ES-I3 (cell line): ENCODE results near the gene NAXD.
"Not testable (repeated sequence)": the region's sequence is repeated elsewhere in the genome, so short reads cannot be mapped to it uniquely, and the experiment has no call there.

ENCODE experiments used
- H3K36me3 ChIP-seq: 2 replicates; pipeline ENCODE4 v1.6.1; 2013; ENCODE audit warnings: mild to moderate bottlenecking, low read length, control low read depth, moderate library complexity; ENCODE audit not compliant: insufficient read depth
- H3K4me1 ChIP-seq: 2 replicates; pipeline ENCODE4 v1.6.1; 2013; ENCODE audit warnings: mild to moderate bottlenecking, control low read depth, low read length; ENCODE audit not compliant: insufficient read depth
- H3K9ac ChIP-seq: 2 replicates; pipeline ENCODE4 v1.6.1; 2013; ENCODE audit warnings: low read depth, mild to moderate bottlenecking, low read length, moderate library complexity
- H3K9me3 ChIP-seq: 2 replicates; pipeline ENCODE4 v1.6.1; 2013; ENCODE audit warnings: mild to moderate bottlenecking, low read length, moderate library complexity; ENCODE audit not compliant: control insufficient read depth, insufficient read depth

The NAXD gene

GRCh38 chr13:110664673-110665072 lies 49.3 kb downstream of the NAXD start:
- Histone ChIP-seq H3K9ac (no peak overlapping the region), H3K4me1 (no peaks in the 10 kb centered on the region), H3K9me3 (peaks cover 9% of the 10 kb centered on the region), H3K36me3 (peaks cover 28% of the 10 kb centered on the region)

- Histone ChIP-seq H3K4me1 (no peaks in the 10 kb centered on the region), H3K9ac (no peak overlapping the region), H3K9me3 (peaks cover 9% of the 10 kb centered on the region), H3K36me3 (peaks cover 28% of the 10 kb centered on the region)
These were observed 50.3 kb downstream of the NAXD start for GRCh38 chr13:110665491-110666254.

- H3K36me3 ChIP-seq, result peaks cover 27% of the 10 kb centered on the region
- no peaks in the 10 kb centered on the region for H3K4me1 ChIP-seq
- no peak overlapping the region for H3K9ac ChIP-seq
- peaks cover 6% of the 10 kb centered on the region; the same call in 1 of the 2 replicates for H3K9me3 ChIP-seq
These were observed 50.8 kb downstream of the NAXD start for GRCh38 chr13:110666255-110666533.

- Histone ChIP-seq H3K4me1 (no peaks in the 10 kb centered on the region), H3K9ac (no peak overlapping the region), H3K36me3 (peaks cover 14% of the 10 kb centered on the region; the same call in 1 of the 2 replicates), H3K9me3 (peaks cover 6% of the 10 kb centered on the region; the same call in 1 of the 2 replicates)
These were observed 53.7 kb downstream of the NAXD start for GRCh38 chr13:110669036-110669435.

- not testable (repeated sequence) for H3K9ac ChIP-seq, H3K9me3 ChIP-seq, H3K4me1 ChIP-seq
- peaks cover 11% of the 10 kb centered on the region; the same call in 1 of the 2 replicates for H3K36me3 ChIP-seq
These were observed 54.5 kb downstream of the NAXD start for GRCh38 chr13:110669814-110670213.

GRCh38 chr13:110676595-110677587 lies 61.5 kb downstream of the NAXD start:
- Histone ChIP-seq H3K9me3 (no peaks in the 10 kb centered on the region), H3K36me3 (peaks cover 6% of the 10 kb centered on the region)

GRCh38 chr13:110677731-110678545 lies 62.6 kb downstream of the NAXD start:
- Histone ChIP-seq H3K9me3 (no peaks in the 10 kb centered on the region), H3K4me1 (no peaks in the 10 kb centered on the region), H3K36me3 (peaks cover 6% of the 10 kb centered on the region), H3K9ac (no peak overlapping the region)

More at GRCh38 chr13:110676595-110677587, 61.5 kb downstream of the NAXD start:
- no peak overlapping the region for H3K9ac ChIP-seq
- no peaks in the 10 kb centered on the region for H3K4me1 ChIP-seq

GRCh38 chr13:110680852-110681251 lies 65.5 kb downstream of the NAXD start:
- Histone ChIP-seq H3K9ac (no peak overlapping the region), H3K36me3 (peaks cover 6% of the 10 kb centered on the region), H3K4me1 (no peaks in the 10 kb centered on the region), H3K9me3 (no peaks in the 10 kb centered on the region)

- Histone ChIP-seq H3K9ac (no peak overlapping the region), H3K4me1 (no peaks in the 10 kb centered on the region), H3K36me3 (peaks cover 6% of the 10 kb centered on the region), H3K9me3 (no peaks in the 10 kb centered on the region)
These were observed 66.7 kb downstream of the NAXD start for GRCh38 chr13:110681868-110682550.

- Histone ChIP-seq H3K9me3 (no peaks in the 10 kb centered on the region), H3K4me1 (no peaks in the 10 kb centered on the region), H3K36me3 (peaks cover 6% of the 10 kb centered on the region), H3K9ac (no peak overlapping the region)
These were observed 67.4 kb downstream of the NAXD start for GRCh38 chr13:110682746-110683145.

- no peaks in the 10 kb centered on the region for H3K9me3 ChIP-seq
- H3K4me1 ChIP-seq, result no peaks in the 10 kb centered on the region
- no peak overlapping the region for H3K9ac ChIP-seq
- H3K36me3 ChIP-seq, result peaks cover 6% of the 10 kb centered on the region
These were observed 68.0 kb downstream of the NAXD start for GRCh38 chr13:110683203-110683883.

GRCh38 chr13:110683921-110684320 lies 68.6 kb downstream of the NAXD start:
- Histone ChIP-seq H3K36me3 (peaks cover 6% of the 10 kb centered on the region), H3K9ac (no peak overlapping the region), H3K9me3 (no peaks in the 10 kb centered on the region), H3K4me1 (no peaks in the 10 kb centered on the region)

GRCh38 chr13:110684388-110685056 lies 69.2 kb downstream of the NAXD start:
- H3K36me3 ChIP-seq, result peaks cover 6% of the 10 kb centered on the region

More at GRCh38 chr13:110684388-110685056, 69.2 kb downstream of the NAXD start:
- Histone ChIP-seq H3K4me1 (no peaks in the 10 kb centered on the region), H3K9ac (no peak overlapping the region), H3K9me3 (no peaks in the 10 kb centered on the region)
